ENCODE results near the gene CEP41. TPM values are rescaled to one million over a fixed set of nuclear protein-coding genes. Genes with fewer than 3 reads are reported as not detected.

Gene CEP41
- total RNA-seq, 4 donors from 2014 or later, result 1.9 to 6.8 (median 3.2) TPM

- DNase-seq, result no peak
- Histone ChIP-seq H3K27me3 (peaks cover 0 to 7% (median 0%) of the 10 kb centered on the region in 4 donors), H3K36me3 (no peaks in the 10 kb centered on the region), H3K27ac (no peak within 1 kb of the TSS), H3K4me3 (no peak within 1 kb of the TSS), H3K4me1 (no peaks in the 10 kb centered on the region), H3K9me3 (no peaks in the 10 kb centered on the region)
- TF ChIP-seq POLR2A (IDR thresholded peaks at IDR 0.05), result no peak
- TF ChIP-seq CTCF (IDR thresholded peaks at IDR 0.05), result no peak
- 92 to 93% methylated on average over 5 of the region's 5 CpGs for WGBS, 2 donors
- intact Hi-C loops (cut with DNase I), result no loop called here
These were observed 96.4 kb downstream of the CEP41 start, which contains the start of gene CPA5 for GRCh38 chr7:130344271-130344866. CPA5 (plus strand) TSS chr7:130344816; CDS start chr7:130346486, 1,670 bp downstream.

Small RNA genes within 50 kb of the gene (small RNA-seq; reads per million reads assigned to genes)
- 0 reads per million in 4 donors for gene RF02148
- gene RF02149, result 0 reads per million in 4 donors
- 0 reads per million in 4 donors for gene RF02150

Other genes with a start within 250 kb of the CEP41 start
- gene TMEM209, start 235.6 kb downstream of the CEP41 start, total RNA-seq, result 10 to 100 TPM in 1 of 4 donors, 1 to 10 TPM in 3; 3.5 to 11.3 (median 8.8) TPM
- not detected for gene SSMEM1, start 233.2 kb downstream of the CEP41 start, total RNA-seq
- gene CPA2, start 174.2 kb downstream of the CEP41 start, total RNA-seq, result not detected
- 10 to 100 TPM in 2 of 4 donors, 1 to 10 TPM in 2; 5.3 to 12.3 (median 9.6) TPM for gene CPA4, start 147.9 kb downstream of the CEP41 start, total RNA-seq
- gene CPA5, start 96.2 kb downstream of the CEP41 start, total RNA-seq, result not detected
- gene CPA1, start 60.5 kb downstream of the CEP41 start, total RNA-seq, result not detected
- 10 to 100 TPM in 2 of 4 donors, 1 to 10 TPM in 2; 5.2 to 14.0 (median 9.3) TPM for gene MEST, start 51.1 kb upstream of the CEP41 start, total RNA-seq
- gene COPG2, start 227.7 kb upstream of the CEP41 start, total RNA-seq, result 10 to 100 TPM; 12.3 to 28.2 (median 17.8) TPM
- gene TSGA13, start 245.5 kb upstream of the CEP41 start, total RNA-seq, result not detected